22Rv1 (cell line): Measurements from ENCODE around the gene MKLN1.
"Not testable (repeated sequence)": the region's sequence is repeated elsewhere in the genome, so short reads cannot be mapped to it uniquely, and the experiment has no call there.

Experiments used
- H3K27ac ChIP-seq: fragments of 450-650 bp; 2 replicates; pipeline ENCODE4 v1.5.1; 2017
- CTCF ChIP-seq: fragments of 450-650 bp; IDR thresholded peaks from 2 replicates; pipeline ENCODE4 v1.5.1; 2017; ENCODE audit warnings: mild to moderate bottlenecking
- ZFX ChIP-seq: fragments of 450-650 bp; IDR thresholded peaks from 2 replicates; pipeline ENCODE4 v1.6.1; 2017; ENCODE audit warnings: antibody characterized with exemption, borderline replicate concordance

The MKLN1 gene

GRCh38 chr7:131513245-131514061 lies 185.8 kb downstream of the MKLN1 start:
- peak; percentile 100 for TF ChIP-seq CTCF
- no peak for TF ChIP-seq ZFX
- H3K27ac ChIP-seq: no peak overlapping the region

- H3K27ac ChIP-seq: not testable (repeated sequence)
Observed at GRCh38 chr7:131515471-131515870, 187.8 kb downstream of the MKLN1 start.

GRCh38 chr7:131517218-131517923 lies 189.7 kb downstream of the MKLN1 start:
- no peak overlapping the region for H3K27ac ChIP-seq
- TF ChIP-seq ZFX: no peak
- no peak for TF ChIP-seq CTCF

- H3K27ac ChIP-seq: no peak overlapping the region
- no peak for TF ChIP-seq CTCF
- TF ChIP-seq ZFX: no peak
Observed at GRCh38 chr7:131518626-131519025, 190.9 kb downstream of the MKLN1 start.

GRCh38 chr7:131521651-131522163 lies 194.0 kb downstream of the MKLN1 start:
- H3K27ac ChIP-seq: no peak overlapping the region
- TF ChIP-seq ZFX (no peak), CTCF (no peak)

- H3K27ac ChIP-seq: no peak overlapping the region
- TF ChIP-seq ZFX: no peak
- TF ChIP-seq CTCF: no peak
Observed at GRCh38 chr7:131522325-131522930, 194.8 kb downstream of the MKLN1 start.

GRCh38 chr7:131524115-131524514 lies 196.4 kb downstream of the MKLN1 start:
- TF ChIP-seq ZFX (no peak), CTCF (no peak)
- no peak overlapping the region for H3K27ac ChIP-seq
